GM18511 (cell line): ENCODE measurements around the gene ZNF440.

Experiments used
- ATAC-seq: cut with Tn5 transposase; IDR thresholded peaks from one replicate; pipeline ENCODE4 v1.9.1; 2021; ENCODE audit warnings: mild to moderate bottlenecking, moderate library complexity; ENCODE audit not compliant: unreplicated experiment

The ZNF440 gene

DNA sequence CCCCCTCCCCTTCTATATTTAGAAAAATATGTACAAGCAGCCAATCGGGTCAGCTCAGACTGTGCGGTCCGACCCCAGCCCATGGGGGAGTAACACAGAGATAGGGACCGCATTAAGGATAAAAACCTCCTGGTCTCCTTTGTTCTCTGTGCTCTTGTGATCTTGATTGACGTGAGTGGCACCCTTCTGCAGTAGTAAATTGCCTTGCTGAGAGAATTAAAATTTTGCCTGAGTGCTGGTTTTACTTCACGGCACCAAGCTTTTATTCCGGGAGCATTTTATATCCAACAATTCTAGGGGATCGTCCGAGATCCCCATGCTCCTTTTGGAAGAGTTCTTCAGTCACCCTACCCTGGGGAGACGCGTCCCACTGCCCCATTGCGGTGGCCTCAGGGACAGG is 66.5 kb downstream of the ZNF440 start:
- ATAC-seq: no peak

DNA sequence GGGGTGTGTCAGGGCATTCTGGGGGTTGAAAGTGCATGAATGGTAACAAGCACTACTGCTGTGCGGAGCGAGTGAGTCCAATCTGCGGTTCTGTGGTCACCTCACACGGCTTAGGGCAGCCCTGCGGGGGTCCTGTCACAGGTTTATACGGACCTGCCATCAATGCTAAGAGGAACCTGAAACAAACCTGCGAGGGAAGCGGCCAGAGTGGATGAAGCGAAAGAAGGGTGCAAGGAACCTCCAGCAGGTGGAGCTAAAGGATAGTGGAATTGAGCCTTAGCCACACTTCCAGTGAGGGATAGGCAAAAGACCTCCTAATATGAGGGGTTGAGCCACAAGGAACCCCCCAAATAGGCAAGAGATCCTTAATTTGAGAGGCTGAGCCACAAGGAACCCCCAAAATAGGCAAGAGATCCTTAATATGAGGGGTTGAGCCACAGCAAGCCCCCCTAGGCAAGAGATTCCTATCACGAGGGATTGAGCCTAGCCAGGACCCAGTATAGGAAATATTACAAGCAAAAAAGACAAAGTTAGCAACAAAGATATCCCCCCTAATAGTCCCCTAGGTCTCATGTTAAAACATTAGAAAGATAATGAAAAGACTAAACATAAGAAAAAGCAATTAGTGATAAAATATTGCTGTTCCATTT is 67.2 kb downstream of the ZNF440 start:
- ATAC-seq: no peak

DNA sequence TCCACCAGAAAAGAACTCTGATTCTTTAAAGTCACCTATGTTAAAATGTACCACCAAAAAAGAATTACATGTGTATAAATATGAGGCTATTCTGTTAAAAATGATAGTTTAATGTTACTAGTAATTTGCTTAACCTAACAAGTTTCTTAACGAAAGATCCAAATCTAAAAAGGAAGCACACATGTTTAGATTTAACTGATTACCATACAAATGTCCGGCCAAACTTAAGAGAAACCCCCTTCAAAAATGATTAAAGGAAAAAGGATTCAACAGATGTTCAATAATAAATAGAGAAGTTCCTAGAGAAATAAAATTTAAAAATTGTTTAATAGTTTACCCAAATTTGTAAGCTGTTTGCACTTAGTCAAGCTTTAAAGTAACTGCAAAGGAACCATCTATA is 68.5 kb downstream of the ZNF440 start:
- no peak for ATAC-seq
